CD4-positive, alpha-beta T cell treated with Interleukin-6 at 100 ng/mL for 8 hours (primary cell): ENCODE data around the gene CD7.

Source experiments
- DNase-seq: peaks from one replicate; pipeline ENCODE4 v3.0.0-alpha.2; 2020; ENCODE audit warnings: mixed read lengths, low spot score

The CD7 gene

GRCh38 chr17:82297714-82298537 is 19.5 kb downstream of the CD7 start:
- peak; percentile 93 for DNase-seq

GRCh38 chr17:82297280-82297713 is 20.1 kb downstream of the CD7 start:
- DNase-seq = peak; percentile 74

- no peak for DNase-seq
Measured at GRCh38 chr17:82296511-82297279, 20.7 kb downstream of the CD7 start.

GRCh38 chr17:82295472-82295814 is 22.0 kb downstream of the CD7 start:
- no peak for DNase-seq

GRCh38 chr17:82294064-82294773 is 23.2 kb downstream of the CD7 start:
- no peak for DNase-seq

GRCh38 chr17:82292251-82293154 is 24.9 kb downstream of the CD7 start:
- DNase-seq = peak; percentile 96

GRCh38 chr17:82291582-82292250 is 25.7 kb downstream of the CD7 start:
- DNase-seq = no peak

GRCh38 chr17:82287868-82288801 is 29.3 kb downstream of the CD7 start:
- no peak for DNase-seq

- no peak for DNase-seq
Measured at GRCh38 chr17:82287013-82287867, 30.2 kb downstream of the CD7 start.

GRCh38 chr17:82285141-82285540 is 32.3 kb downstream of the CD7 start:
- DNase-seq = no peak

GRCh38 chr17:82283208-82283749 is 34.1 kb downstream of the CD7 start:
- DNase-seq = no peak

GRCh38 chr17:82282239-82283207 is 34.9 kb downstream of the CD7 start:
- no peak for DNase-seq

- no peak for DNase-seq
Measured at GRCh38 chr17:82281502-82282238, 35.7 kb downstream of the CD7 start.

- no peak for DNase-seq
Measured at GRCh38 chr17:82281076-82281475, 36.3 kb downstream of the CD7 start.

GRCh38 chr17:82280537-82280936 is 36.9 kb downstream of the CD7 start:
- no peak for DNase-seq

GRCh38 chr17:82278786-82279391 is 38.5 kb downstream of the CD7 start:
- DNase-seq = no peak
